ENCODE measurements around the gene B3GNT9. TPM values are rescaled to one million over a fixed set of nuclear protein-coding genes. Genes with fewer than 3 reads are reported as not detected.

B3GNT9 gene
- total and polyA plus RNA-seq, 2 of the 8 experiments (the other 6 are each of a cell fraction or from before 2014, with no cell fraction given), result 3.5 to 9.0 TPM

DNA sequence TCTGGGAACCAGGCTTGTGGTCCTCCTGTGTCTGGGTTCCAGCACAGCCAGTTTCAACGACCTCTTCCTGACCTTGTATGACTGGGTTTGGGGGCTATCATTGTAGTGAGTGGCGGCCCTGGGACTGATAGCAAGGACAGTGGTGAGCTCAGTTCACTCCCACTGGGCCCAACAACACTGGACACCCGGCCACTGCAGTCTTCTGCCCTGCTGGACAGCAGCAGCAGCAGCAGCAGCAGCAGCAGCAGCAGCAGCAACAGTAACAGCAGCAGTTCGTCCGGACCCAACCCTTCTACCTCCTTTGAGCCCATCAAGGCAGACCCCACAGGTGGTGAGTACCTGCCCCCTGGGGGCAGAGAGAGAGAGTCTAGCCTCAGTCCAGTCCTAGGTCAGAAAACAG is 44.9 kb upstream of the B3GNT9 start (continued):
- TF ChIP-seq, protein P1, sequence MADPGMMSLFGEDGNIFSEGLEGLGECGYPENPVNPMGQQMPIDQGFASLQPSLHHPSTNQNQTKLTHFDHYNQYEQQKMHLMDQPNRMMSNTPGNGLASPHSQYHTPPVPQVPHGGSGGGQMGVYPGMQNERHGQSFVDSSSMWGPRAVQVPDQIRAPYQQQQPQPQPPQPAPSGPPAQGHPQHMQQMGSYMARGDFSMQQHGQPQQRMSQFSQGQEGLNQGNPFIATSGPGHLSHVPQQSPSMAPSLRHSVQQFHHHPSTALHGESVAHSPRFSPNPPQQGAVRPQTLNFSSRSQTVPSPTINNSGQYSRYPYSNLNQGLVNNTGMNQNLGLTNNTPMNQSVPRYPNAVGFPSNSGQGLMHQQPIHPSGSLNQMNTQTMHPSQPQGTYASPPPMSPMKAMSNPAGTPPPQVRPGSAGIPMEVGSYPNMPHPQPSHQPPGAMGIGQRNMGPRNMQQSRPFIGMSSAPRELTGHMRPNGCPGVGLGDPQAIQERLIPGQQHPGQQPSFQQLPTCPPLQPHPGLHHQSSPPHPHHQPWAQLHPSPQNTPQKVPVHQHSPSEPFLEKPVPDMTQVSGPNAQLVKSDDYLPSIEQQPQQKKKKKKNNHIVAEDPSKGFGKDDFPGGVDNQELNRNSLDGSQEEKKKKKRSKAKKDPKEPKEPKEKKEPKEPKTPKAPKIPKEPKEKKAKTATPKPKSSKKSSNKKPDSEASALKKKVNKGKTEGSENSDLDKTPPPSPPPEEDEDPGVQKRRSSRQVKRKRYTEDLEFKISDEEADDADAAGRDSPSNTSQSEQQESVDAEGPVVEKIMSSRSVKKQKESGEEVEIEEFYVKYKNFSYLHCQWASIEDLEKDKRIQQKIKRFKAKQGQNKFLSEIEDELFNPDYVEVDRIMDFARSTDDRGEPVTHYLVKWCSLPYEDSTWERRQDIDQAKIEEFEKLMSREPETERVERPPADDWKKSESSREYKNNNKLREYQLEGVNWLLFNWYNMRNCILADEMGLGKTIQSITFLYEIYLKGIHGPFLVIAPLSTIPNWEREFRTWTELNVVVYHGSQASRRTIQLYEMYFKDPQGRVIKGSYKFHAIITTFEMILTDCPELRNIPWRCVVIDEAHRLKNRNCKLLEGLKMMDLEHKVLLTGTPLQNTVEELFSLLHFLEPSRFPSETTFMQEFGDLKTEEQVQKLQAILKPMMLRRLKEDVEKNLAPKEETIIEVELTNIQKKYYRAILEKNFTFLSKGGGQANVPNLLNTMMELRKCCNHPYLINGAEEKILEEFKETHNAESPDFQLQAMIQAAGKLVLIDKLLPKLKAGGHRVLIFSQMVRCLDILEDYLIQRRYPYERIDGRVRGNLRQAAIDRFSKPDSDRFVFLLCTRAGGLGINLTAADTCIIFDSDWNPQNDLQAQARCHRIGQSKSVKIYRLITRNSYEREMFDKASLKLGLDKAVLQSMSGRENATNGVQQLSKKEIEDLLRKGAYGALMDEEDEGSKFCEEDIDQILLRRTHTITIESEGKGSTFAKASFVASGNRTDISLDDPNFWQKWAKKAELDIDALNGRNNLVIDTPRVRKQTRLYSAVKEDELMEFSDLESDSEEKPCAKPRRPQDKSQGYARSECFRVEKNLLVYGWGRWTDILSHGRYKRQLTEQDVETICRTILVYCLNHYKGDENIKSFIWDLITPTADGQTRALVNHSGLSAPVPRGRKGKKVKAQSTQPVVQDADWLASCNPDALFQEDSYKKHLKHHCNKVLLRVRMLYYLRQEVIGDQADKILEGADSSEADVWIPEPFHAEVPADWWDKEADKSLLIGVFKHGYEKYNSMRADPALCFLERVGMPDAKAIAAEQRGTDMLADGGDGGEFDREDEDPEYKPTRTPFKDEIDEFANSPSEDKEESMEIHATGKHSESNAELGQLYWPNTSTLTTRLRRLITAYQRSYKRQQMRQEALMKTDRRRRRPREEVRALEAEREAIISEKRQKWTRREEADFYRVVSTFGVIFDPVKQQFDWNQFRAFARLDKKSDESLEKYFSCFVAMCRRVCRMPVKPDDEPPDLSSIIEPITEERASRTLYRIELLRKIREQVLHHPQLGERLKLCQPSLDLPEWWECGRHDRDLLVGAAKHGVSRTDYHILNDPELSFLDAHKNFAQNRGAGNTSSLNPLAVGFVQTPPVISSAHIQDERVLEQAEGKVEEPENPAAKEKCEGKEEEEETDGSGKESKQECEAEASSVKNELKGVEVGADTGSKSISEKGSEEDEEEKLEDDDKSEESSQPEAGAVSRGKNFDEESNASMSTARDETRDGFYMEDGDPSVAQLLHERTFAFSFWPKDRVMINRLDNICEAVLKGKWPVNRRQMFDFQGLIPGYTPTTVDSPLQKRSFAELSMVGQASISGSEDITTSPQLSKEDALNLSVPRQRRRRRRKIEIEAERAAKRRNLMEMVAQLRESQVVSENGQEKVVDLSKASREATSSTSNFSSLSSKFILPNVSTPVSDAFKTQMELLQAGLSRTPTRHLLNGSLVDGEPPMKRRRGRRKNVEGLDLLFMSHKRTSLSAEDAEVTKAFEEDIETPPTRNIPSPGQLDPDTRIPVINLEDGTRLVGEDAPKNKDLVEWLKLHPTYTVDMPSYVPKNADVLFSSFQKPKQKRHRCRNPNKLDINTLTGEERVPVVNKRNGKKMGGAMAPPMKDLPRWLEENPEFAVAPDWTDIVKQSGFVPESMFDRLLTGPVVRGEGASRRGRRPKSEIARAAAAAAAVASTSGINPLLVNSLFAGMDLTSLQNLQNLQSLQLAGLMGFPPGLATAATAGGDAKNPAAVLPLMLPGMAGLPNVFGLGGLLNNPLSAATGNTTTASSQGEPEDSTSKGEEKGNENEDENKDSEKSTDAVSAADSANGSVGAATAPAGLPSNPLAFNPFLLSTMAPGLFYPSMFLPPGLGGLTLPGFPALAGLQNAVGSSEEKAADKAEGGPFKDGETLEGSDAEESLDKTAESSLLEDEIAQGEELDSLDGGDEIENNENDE (IDR thresholded peaks at IDR 0.05; ENCODE audit: insufficient replicate concordance, low read length), result no peak
- TF ChIP-seq RFX5 (IDR thresholded peaks at IDR 0.05; ENCODE audit: borderline replicate concordance, low read depth, low read length), result no peak
- TF ChIP-seq, protein P2, sequence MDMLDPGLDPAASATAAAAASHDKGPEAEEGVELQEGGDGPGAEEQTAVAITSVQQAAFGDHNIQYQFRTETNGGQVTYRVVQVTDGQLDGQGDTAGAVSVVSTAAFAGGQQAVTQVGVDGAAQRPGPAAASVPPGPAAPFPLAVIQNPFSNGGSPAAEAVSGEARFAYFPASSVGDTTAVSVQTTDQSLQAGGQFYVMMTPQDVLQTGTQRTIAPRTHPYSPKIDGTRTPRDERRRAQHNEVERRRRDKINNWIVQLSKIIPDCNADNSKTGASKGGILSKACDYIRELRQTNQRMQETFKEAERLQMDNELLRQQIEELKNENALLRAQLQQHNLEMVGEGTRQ (IDR thresholded peaks at IDR 0.05; ENCODE audit: low read length), result no peak
